Smooth muscle cell (in vitro differentiated cells): ENCODE measurements around the gene LRRC27. TPM values are rescaled to one million over a fixed set of nuclear protein-coding genes. Genes with fewer than 3 reads are reported as not detected.

Experiments
- DNase-seq: peaks from one replicate; lab custom pipeline; 2025; ENCODE audit not compliant: unreplicated experiment; lab: John Stamatoyannopoulos, UW
- H2AFZ ChIP-seq: fragments of 200-600 bp; sonication (generic); 2 replicates; pipeline ENCODE4 v1.6.0; 2016; ENCODE audit warnings: antibody characterized with exemption, low read depth, mild to moderate bottlenecking
- H3F3A ChIP-seq: fragments of 200-600 bp; sonication (generic); 2 replicates; pipeline ENCODE4 v1.6.0; 2017; ENCODE audit warnings: antibody characterized with exemption, low read depth
- H3K27ac ChIP-seq: fragments of 200-600 bp; sonication (generic); 2 replicates; pipeline ENCODE4 v1.5.1; 2016; ENCODE audit warnings: low read depth, mild to moderate bottlenecking
- H3K27me3 ChIP-seq: fragments of 200-600 bp; sonication (generic); 2 replicates; pipeline ENCODE4 v1.6.1; 2016; ENCODE audit warnings: low read depth, mild to moderate bottlenecking
- H3K36me3 ChIP-seq: fragments of 200-600 bp; sonication (generic); 2 replicates; pipeline ENCODE4 v1.5.1; 2016; ENCODE audit warnings: low read depth
- H3K4me1 ChIP-seq: fragments of 200-600 bp; sonication (generic); 2 replicates; pipeline ENCODE4 v1.5.1; 2016; ENCODE audit warnings: low read depth
- H3K4me2 ChIP-seq: fragments of 200-600 bp; sonication (generic); 2 replicates; pipeline ENCODE4 v1.6.0; 2016; ENCODE audit warnings: mild to moderate bottlenecking
- H3K4me3 ChIP-seq: fragments of 200-600 bp; sonication (generic); 2 replicates; pipeline ENCODE4 v1.5.1; 2016; ENCODE audit warnings: mild to moderate bottlenecking
- H3K79me2 ChIP-seq: fragments of 200-600 bp; sonication (generic); 2 replicates; pipeline ENCODE4 v1.6.0; 2016; ENCODE audit warnings: low read depth, mild to moderate bottlenecking
- H3K9ac ChIP-seq: fragments of 200-600 bp; sonication (generic); 2 replicates; pipeline ENCODE4 v1.6.0; 2016; ENCODE audit warnings: low read depth
- H3K9me3 ChIP-seq: fragments of 200-600 bp; sonication (generic); replicated peaks from 2 replicates; pipeline ENCODE4 v1.5.1; 2016; ENCODE audit warnings: low read depth
- H4K20me1 ChIP-seq: fragments of 200-600 bp; sonication (generic); 2 replicates; pipeline ENCODE4 v1.6.0; 2016; ENCODE audit warnings: low read depth
- CTCF ChIP-seq: fragments of 200-600 bp; sonication (generic); IDR thresholded peaks from 2 replicates; pipeline ENCODE4 v1.5.1; 2017; ENCODE audit warnings: borderline replicate concordance, mild to moderate bottlenecking, antibody characterized with exemption; ENCODE audit not compliant: insufficient read depth, poor library complexity, severe bottlenecking
- WGBS: methylation state at CpG from one replicate; pipeline ENCODE4 v1.1.7; 2016; ENCODE audit warnings: low lambda C conversion rate; 5-methylcytosine and 5-hydroxymethylcytosine counted together
- polyA plus RNA-seq: library from polyadenylated mRNA; unstranded; fragments of >200 nt; fragmentation: Nextera tagmentation; extraction: Ambion mirVana; gene quantifications from 2 replicates; pipeline ENCODE4 v1.2.1, GENCODE V29; 2016
- total RNA-seq: library from RNA; depleted of rRNA; stranded (reverse); fragments of >200 nt; gene quantifications from 2 replicates; pipeline ENCODE4 v1.2.3, GENCODE V29; 2014

LRRC27 gene
- total and polyA plus RNA-seq, 2 experiments from 2014 or later: 7.6 to 11.5 TPM

GRCh38 chr10:132301371-132302330 lies 30.3 kb upstream of the LRRC27 start:
- peaks cover 11% of the 10 kb centered on the region for H4K20me1 ChIP-seq
- H3K4me2 ChIP-seq: no peak overlapping the region
- DNase-seq: no peak
- H3K9me3 ChIP-seq: no peaks in the 10 kb centered on the region
- no peak for TF ChIP-seq CTCF
- H2AFZ ChIP-seq: no peak overlapping the region
- peaks cover 16% of the 10 kb centered on the region for H3K27me3 ChIP-seq
- no peaks in the 10 kb centered on the region for H3F3A ChIP-seq
- H3K79me2 ChIP-seq: no peaks in the 10 kb centered on the region
- no peaks in the 10 kb centered on the region for H3K4me1 ChIP-seq
- WGBS: 89% methylated on average over 38 of the region's 38 CpGs
- H3K9ac ChIP-seq: no peak overlapping the region
- no peak overlapping the region for H3K27ac ChIP-seq
- no peak overlapping the region for H3K4me3 ChIP-seq
- H3K36me3 ChIP-seq: no peaks in the 10 kb centered on the region

- Histone ChIP-seq H3K79me2 (no peaks in the 10 kb centered on the region), H3K4me1 (no peaks in the 10 kb centered on the region), H3K36me3 (no peaks in the 10 kb centered on the region), H3K9me3 (no peaks in the 10 kb centered on the region), H3K27me3 (peaks cover 20% of the 10 kb centered on the region), H3F3A (no peaks in the 10 kb centered on the region), H3K4me2 (no peak overlapping the region), H3K4me3 (no peak overlapping the region), H4K20me1 (peaks cover 11% of the 10 kb centered on the region), H3K27ac (no peak overlapping the region), H3K9ac (no peak overlapping the region), H2AFZ (no peak overlapping the region)
- DNase-seq: no peak
- WGBS: 91% methylated on average over 29 of the region's 29 CpGs
- TF ChIP-seq CTCF: no peak
These were observed 29.3 kb upstream of the LRRC27 start for GRCh38 chr10:132302421-132303310.

- no peak overlapping the region for H3K4me3 ChIP-seq
- no peaks in the 10 kb centered on the region for H3K36me3 ChIP-seq
- H3K4me2 ChIP-seq: no peak overlapping the region
- no peak overlapping the region for H3K9ac ChIP-seq
- 89% methylated on average over 21 of the region's 21 CpGs for WGBS
- no peak for TF ChIP-seq CTCF
- peaks cover 20% of the 10 kb centered on the region for H3K27me3 ChIP-seq
- H3K9me3 ChIP-seq: no peaks in the 10 kb centered on the region
- peaks cover 3% of the 10 kb centered on the region for H3K4me1 ChIP-seq
- peaks cover 11% of the 10 kb centered on the region for H4K20me1 ChIP-seq
- no peak for DNase-seq
- H3K79me2 ChIP-seq: no peaks in the 10 kb centered on the region
- no peak overlapping the region for H2AFZ ChIP-seq
- no peaks in the 10 kb centered on the region for H3F3A ChIP-seq
- no peak overlapping the region for H3K27ac ChIP-seq
These were observed 28.5 kb upstream of the LRRC27 start for GRCh38 chr10:132303361-132304115.
